Neural cell (in vitro differentiated cells): ENCODE data around the gene SEC22A.

Source experiments
- CTCF ChIP-seq: fragments of 450-650 bp; IDR thresholded peaks from 2 replicates; pipeline ENCODE4 v1.5.1; 2014; ENCODE audit warnings: antibody characterized with exemption, mild to moderate bottlenecking, moderate library complexity; ENCODE audit not compliant: poor library complexity, severe bottlenecking
- EZH2 ChIP-seq: fragments of 200-600, 300-800 bp; shearing (Covaris generic), sonication (generic); IDR thresholded peaks from 2 replicates; pipeline ENCODE4 v1.6.1; 2014; ENCODE audit warnings: antibody characterized with exemption, low read length, borderline replicate concordance, mild to moderate bottlenecking; ENCODE audit not compliant: insufficient read depth, poor library complexity, severe bottlenecking
- POLR2AphosphoS5 ChIP-seq: IDR thresholded peaks from 2 replicates; pipeline ENCODE4 v1.6.1; 2012

GRCh38 chr3:123315271-123315595 is 113.5 kb downstream of the SEC22A start:
- TF ChIP-seq CTCF = no peak
- TF ChIP-seq EZH2 = no peak
- TF ChIP-seq POLR2AphosphoS5 = no peak
